Endothelial cell of umbilical vein (primary cell): ENCODE data around the gene GSDME. TPM values are rescaled to one million over a fixed set of nuclear protein-coding genes. Genes with fewer than 3 reads are reported as not detected.

Experiments
- BruUV-seq: library from RNA; stranded (reverse); fragments of 400-500 nt; replicated peaks from 2 replicates; lab custom pipeline; 2021; lab: Mats Ljungman, UMichigan
- CTCF ChIA-PET: fragments of 300-600, 350-600 bp; sonication (Branson Sonifier 250); formaldehyde crosslinking; loops from one replicate; lab custom pipeline; 2021; ENCODE audit warnings: antibody characterized with exemption, inconsistent platforms; lab: Charles Lee
- POLR2A ChIA-PET: fragments of 300-600, 350-600 bp; sonication (Branson Sonifier 250); formaldehyde crosslinking; loops from one replicate; lab custom pipeline; 2021; ENCODE audit warnings: antibody characterized with exemption, inconsistent platforms; lab: Charles Lee
- DNase-seq: peaks from one replicate; pipeline ENCODE4 v3.0.0-alpha.2; 2011; ENCODE audit warnings: low read depth, low spot score
- FAIRE-seq: peaks from 2 replicates; lab custom pipeline; 2011; peaks lifted over from hg19 to GRCh38; lab: Jason Lieb, UNC
- H2AFZ ChIP-seq: 2 replicates; pipeline ENCODE4 v1.6.0; 2012; ENCODE audit warnings: low read depth, low read length, control low read depth, inconsistent platforms
- H3K27ac ChIP-seq: 2 replicates; pipeline ENCODE4 v1.5.1; 2011; ENCODE audit warnings: low read depth, mild to moderate bottlenecking, control low read depth, low read length, moderate library complexity; ENCODE audit not compliant: insufficient read depth
- H3K27me3 ChIP-seq, 2 experiments: 2 replicates each; pipeline versions ENCODE4 v1.6.0 to v1.6.1; 2011; ENCODE audit warnings: low read length in 2 of 2, mixed read lengths in 1 of 2; ENCODE audit not compliant: control insufficient read depth in 2 of 2, insufficient read depth in 2 of 2
- H3K36me3 ChIP-seq, 2 experiments: 2 replicates in 1 of 2; 3 replicates in 1 of 2; pipeline ENCODE4 v1.5.1; 2011; ENCODE audit warnings: low read length in 2 of 2, mild to moderate bottlenecking in 1 of 2, moderate library complexity in 1 of 2; ENCODE audit not compliant: control insufficient read depth in 2 of 2, insufficient read depth in 2 of 2; ENCODE audit errors: extremely low read depth in 1 of 2
- H3K4me1 ChIP-seq: 3 replicates; pipeline ENCODE4 v1.5.1; 2011; ENCODE audit warnings: mild to moderate bottlenecking, low read length; ENCODE audit not compliant: control insufficient read depth, insufficient read depth; ENCODE audit errors: extremely low read depth
- H3K4me2 ChIP-seq: 2 replicates; pipeline ENCODE4 v1.6.1; 2011; ENCODE audit warnings: low read length, control low read depth, mixed read lengths; ENCODE audit not compliant: insufficient read depth
- H3K4me3 ChIP-seq, 3 experiments: fragments of 200-600 bp in 1 of 3; sonication (generic), shearing (Covaris generic) in 1 of 3; replicated peaks in 1 of 3; 2 replicates each; pipeline ENCODE4 v1.5.1; 2011 to 2016; ENCODE audit warnings: control low read depth in 3 of 3, low read length in 3 of 3, mild to moderate bottlenecking in 2 of 3, inconsistent platforms in 1 of 3, low read depth in 1 of 3, moderate library complexity in 1 of 3; ENCODE audit not compliant: insufficient read depth in 1 of 3
- H3K79me2 ChIP-seq: 2 replicates; pipeline ENCODE4 v1.6.0; 2012; ENCODE audit warnings: low read length, inconsistent platforms; ENCODE audit not compliant: control insufficient read depth, insufficient read depth
- H3K9ac ChIP-seq: replicated peaks from 2 replicates; pipeline ENCODE3; 2011; ENCODE audit warnings: low read length, control low read depth; ENCODE audit not compliant: insufficient read depth; ENCODE audit errors: extremely low read depth
- H3K9me1 ChIP-seq: replicated peaks from 3 replicates; pipeline ENCODE4 v1.6.0; 2011; ENCODE audit warnings: mild to moderate bottlenecking, low read length; ENCODE audit not compliant: control insufficient read depth, insufficient read depth; ENCODE audit errors: extremely low read depth
- H3K9me3 ChIP-seq: replicated peaks from 2 replicates; pipeline ENCODE4 v1.5.1; 2012; ENCODE audit warnings: low read length, inconsistent platforms; ENCODE audit not compliant: control insufficient read depth, insufficient read depth
- H4K20me1 ChIP-seq: replicated peaks from 2 replicates; pipeline ENCODE3; 2011; ENCODE audit warnings: mild to moderate bottlenecking, low read length; ENCODE audit not compliant: control insufficient read depth, insufficient read depth; ENCODE audit errors: extremely low read depth
- CTCF ChIP-seq, 2 donors: IDR thresholded peaks; 1 replicate in 1 of 2; 2 replicates in 1 of 2; pipeline ENCODE4 v1.5.1; 2011; ENCODE audit warnings: low read length in 2 of 2, mild to moderate bottlenecking in 2 of 2, moderate library complexity in 2 of 2, control low read depth in 1 of 2, inconsistent platforms in 1 of 2, low read depth in 1 of 2; ENCODE audit not compliant: insufficient read depth in 1 of 2; ENCODE audit errors: extremely low read depth in 1 of 2
- EZH2 ChIP-seq: IDR thresholded peaks from 2 replicates; pipeline ENCODE4 v1.6.1; 2012; ENCODE audit warnings: borderline replicate concordance, low read depth, mild to moderate bottlenecking, moderate library complexity, low read length, inconsistent platforms; ENCODE audit not compliant: severe bottlenecking
- FOS ChIP-seq: IDR thresholded peaks from 2 replicates; pipeline ENCODE4 v1.6.1; 2011; ENCODE audit warnings: mild to moderate bottlenecking, low read length, moderate library complexity, borderline replicate concordance; ENCODE audit not compliant: insufficient read depth
- GATA2 ChIP-seq: IDR thresholded peaks from 2 replicates; pipeline ENCODE4 v1.7.0; 2011; ENCODE audit warnings: low read depth, mild to moderate bottlenecking, moderate library complexity, mixed read lengths, low read length; ENCODE audit not compliant: insufficient read length, insufficient read depth
- JUN ChIP-seq: IDR thresholded peaks from 2 replicates; pipeline ENCODE4 v1.6.1; 2011; ENCODE audit warnings: borderline replicate concordance, low read depth; ENCODE audit not compliant: insufficient read length, insufficient read depth
- MAX ChIP-seq: IDR thresholded peaks from 2 replicates; pipeline ENCODE4 v1.6.1; 2011; ENCODE audit not compliant: insufficient read depth, insufficient read length
- MYC ChIP-seq: IDR thresholded peaks from one replicate; pipeline ENCODE4 v1.6.1; 2011; ENCODE audit warnings: mild to moderate bottlenecking, low read depth, low read length
- POLR2A ChIP-seq: IDR thresholded peaks from 2 replicates; pipeline ENCODE4 v1.6.1; 2012; ENCODE audit warnings: low read depth, mild to moderate bottlenecking, control low read depth, low read length
- POLR2AphosphoS5 ChIP-seq: IDR thresholded peaks from 2 replicates; pipeline ENCODE4 v1.6.1; 2012; ENCODE audit warnings: low read depth, mild to moderate bottlenecking, control low read depth, low read length, moderate library complexity; ENCODE audit not compliant: insufficient read depth
- dilution Hi-C: fragments of 300-500 bp; cut with MboI; formaldehyde crosslinking; loops from one replicate; pipeline ENCODE4 v1.15.0; 2019; ENCODE audit warnings: low sequenced_read_pairs; ENCODE audit not compliant: extremely low pct_ligation_motif_present
- intact Hi-C: fragments of 100-400 bp; cut with micrococcal nuclease; formaldehyde crosslinking; loops from one replicate; pipeline ENCODE4 v1.10.0; 2022
- polyA plus RNA-seq, 4 experiments: library from polyadenylated mRNA; depleted of rRNA in 3 of 4; stranded (reverse) in 3 of 4; unstranded in 1 of 4; fragments of >200 nt; gene quantifications; 2 replicates each; pipeline versions ENCODE4 v1.2.1 to v1.2.3, GENCODE V29; 2011 to 2012; ENCODE audit warnings: missing spikeins in 1 of 4
- total RNA-seq: library from RNA; stranded (reverse); gene quantifications from 2 replicates; pipeline ENCODE4 v1.2.3, GENCODE V29; 2021

The GSDME gene
- total and polyA plus RNA-seq, 2 donors (not counting 3 experiments of a cell fraction or from before 2014, with no cell fraction given), result 21.1 to 23.4 TPM

GRCh38 chr7:24704311-24704710 lies 53.0 kb downstream of the GSDME start:
- no peaks in the 10 kb centered on the region for H3K4me1 ChIP-seq
- BruUV-seq, result no TSS peak
- no peak overlapping the region for H3K9ac ChIP-seq
- peaks cover 0 to 4% of the 10 kb centered on the region in 2 experiments for H3K36me3 ChIP-seq
- DNase-seq, result no peak
- H3K4me3 ChIP-seq, result no peak overlapping the region
- FAIRE-seq, result no peak
- H3K27ac ChIP-seq, result no peak overlapping the region
- H3K9me1 ChIP-seq, result no peaks in the 10 kb centered on the region
- H3K27me3 ChIP-seq, result no peaks in the 10 kb centered on the region
- dilution Hi-C loops (no loop called here), intact Hi-C loops (no loop called here)
- H4K20me1 ChIP-seq, result no peaks in the 10 kb centered on the region
- no peak overlapping the region for H2AFZ ChIP-seq
- H3K4me2 ChIP-seq, result no peak overlapping the region
- no peaks in the 10 kb centered on the region for H3K79me2 ChIP-seq
- H3K9me3 ChIP-seq, result no peaks in the 10 kb centered on the region
- no peak for TF ChIP-seq MAX
- TF ChIP-seq CTCF (IDR thresholded peaks at IDR 0.05; ENCODE audit: extremely low read depth in 1 of 2, insufficient read depth in 1 of 2, low read depth in 1 of 2, low read length in 2 of 2), result no peak
- no peak for TF ChIP-seq FOS
- TF ChIP-seq POLR2A, result no peak
- TF ChIP-seq POLR2AphosphoS5, result no peak
- TF ChIP-seq JUN, result no peak
- no peak for TF ChIP-seq MYC
- no peak for TF ChIP-seq EZH2
- TF ChIP-seq GATA2, result no peak
- CTCF ChIA-PET, result interaction anchor here (1.6 to 1.8 kb wide), 2 partner anchors 12 to 389 kb away, joined by 3 to 4 read pairs; no protein-coding TSS in a partner anchor
- POLR2A ChIA-PET, result no interaction called here
